Prostate gland (tissue), 2 donors: ENCODE data around the gene CDK19. TPM values are rescaled to one million over a fixed set of nuclear protein-coding genes. Genes with fewer than 3 reads are reported as not detected.

ENCODE experiments used
- DNase-seq: peaks from one replicate; pipeline ENCODE4 v3.0.0-alpha.2; 2019; ENCODE audit warnings: low spot score
- H3K27ac ChIP-seq, 2 donors: fragments of 200-600 bp; sonication (generic); 2 replicates each; pipeline ENCODE4 v1.5.1; 2017 to 2019
- H3K27me3 ChIP-seq: fragments of 200-600 bp; sonication (generic); replicated peaks from 2 replicates; pipeline ENCODE4 v1.5.1; 2019; ENCODE audit not compliant: insufficient read depth
- H3K36me3 ChIP-seq, 2 donors: fragments of 200-600 bp; sonication (generic); 1 replicate in 1 of 2; 2 replicates in 1 of 2; pipeline versions ENCODE4 v1.5.1 to v1.8.1; 2017 to 2019
- H3K4me1 ChIP-seq: fragments of 200-600 bp; sonication (generic); replicated peaks from 2 replicates; pipeline ENCODE4 v1.5.1; 2019
- H3K4me3 ChIP-seq, 2 donors: fragments of 200-600 bp; sonication (generic); 2 replicates each; pipeline ENCODE4 v1.5.1; 2017 to 2019
- H3K9me3 ChIP-seq: fragments of 200-600 bp; sonication (generic); 2 replicates; pipeline ENCODE4 v1.5.1; 2017
- CTCF ChIP-seq, 4 experiments: fragments of 200-600 bp in 2 of 4; fragments of 450-650 bp in 2 of 4; sonication (generic) in 2 of 4; IDR thresholded peaks; 1 replicate in 3 of 4; 2 replicates in 1 of 4; pipeline ENCODE4 v1.5.1; 2016 to 2019; ENCODE audit warnings: antibody characterized with exemption in 4 of 4, mild to moderate bottlenecking in 2 of 4, moderate library complexity in 2 of 4
- POLR2A ChIP-seq: fragments of 450-650 bp; IDR thresholded peaks from one replicate; pipeline ENCODE4 v1.6.1; 2016; ENCODE audit warnings: antibody characterized with exemption, mild to moderate bottlenecking
- POLR2AphosphoS5 ChIP-seq: sonication (generic); formaldehyde crosslinking; IDR thresholded peaks from one replicate; pipeline ENCODE4 v1.6.1; 2017; ENCODE audit warnings: antibody characterized with exemption
- WGBS: methylation state at CpG from one replicate; pipeline ENCODE4 v1.1.5; 2018; 5-methylcytosine and 5-hydroxymethylcytosine counted together
- intact Hi-C: fragments of 100-400 bp; cut with DNase I; formaldehyde crosslinking; loops from one replicate; pipeline ENCODE4 v1.14.2; 2022
- total RNA-seq, 2 donors: library from RNA; depleted of rRNA; stranded (reverse); fragments of >200 nt; gene quantifications; one replicate each; pipeline ENCODE4 v1.1.0, GENCODE V29; 2016

Gene CDK19
- total RNA-seq, 2 donors from 2014 or later = 41.4 to 70.2 TPM

DNA sequence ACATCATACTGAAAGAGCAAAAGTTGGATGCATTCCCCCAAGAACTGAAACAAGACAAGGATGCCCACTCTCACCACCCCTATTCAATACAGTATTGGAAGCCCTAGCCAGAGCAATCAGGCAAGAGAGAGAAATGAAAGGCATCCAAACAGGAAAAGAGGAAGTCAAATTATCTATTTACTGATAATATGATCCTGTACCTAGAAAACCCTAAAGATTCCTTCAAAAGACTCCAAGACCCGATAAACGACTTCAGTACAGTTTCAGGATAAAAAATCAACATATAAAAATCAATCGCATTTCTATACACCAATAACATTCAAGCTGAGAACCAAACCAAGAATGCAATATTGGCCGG lies 14.5 kb downstream of the CDK19 start:
- Histone ChIP-seq H3K27ac (no peak overlapping the region), H3K27me3 (no peaks in the 10 kb centered on the region), H3K4me3 (no peak overlapping the region), H3K36me3 (no peaks in the 10 kb centered on the region), H3K4me1 (no peaks in the 10 kb centered on the region), H3K9me3 (no peaks in the 10 kb centered on the region)
- no peak for DNase-seq
- TF ChIP-seq POLR2AphosphoS5 = no peak
- no peak for TF ChIP-seq CTCF (IDR thresholded peaks at IDR 0.05)
- no peak for TF ChIP-seq POLR2A
- intact Hi-C loops = no loop called here
- WGBS = 94% methylated on average over 4 of the region's 4 CpGs

DNA sequence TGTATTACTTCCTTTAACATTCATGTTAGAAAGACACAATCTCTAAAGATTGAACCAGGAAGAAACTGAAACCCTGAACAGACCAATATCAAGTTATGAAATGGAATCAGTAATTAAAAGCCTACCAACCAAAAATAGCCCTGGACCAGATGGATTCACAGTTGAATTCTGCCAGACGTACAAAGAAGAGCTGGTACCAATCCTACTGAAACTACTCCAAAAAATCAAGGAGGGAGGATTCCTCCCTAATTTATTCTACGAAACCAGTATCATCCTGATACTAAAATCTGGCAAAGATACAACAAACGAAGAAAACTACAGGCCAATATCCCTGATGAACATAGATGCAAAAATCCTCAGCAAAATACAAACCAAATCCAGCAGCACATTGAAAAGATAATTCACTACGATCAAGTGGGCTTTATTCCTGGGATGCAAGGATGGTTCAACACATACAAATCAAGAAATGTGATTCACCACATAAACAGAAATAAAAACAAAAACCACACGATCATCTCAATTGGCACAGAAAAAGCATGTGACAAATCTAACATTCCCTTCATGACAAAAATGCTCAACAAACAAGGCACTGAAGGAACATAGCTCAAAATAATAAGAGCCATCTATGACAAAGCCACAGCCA lies 15.0 kb downstream of the CDK19 start:
- H3K27me3 ChIP-seq = no peaks in the 10 kb centered on the region
- DNase-seq = no peak
- no peaks in the 10 kb centered on the region for H3K4me1 ChIP-seq
- no peaks in the 10 kb centered on the region for H3K9me3 ChIP-seq
- no peak overlapping the region for H3K4me3 ChIP-seq
- H3K27ac ChIP-seq = no peak overlapping the region
- WGBS = 94% methylated on average over 5 of the region's 5 CpGs
- H3K36me3 ChIP-seq = no peaks in the 10 kb centered on the region
- intact Hi-C loops = no loop called here
- TF ChIP-seq POLR2AphosphoS5 (no peak), POLR2A (no peak), CTCF (IDR thresholded peaks at IDR 0.05) (no peak)

DNA sequence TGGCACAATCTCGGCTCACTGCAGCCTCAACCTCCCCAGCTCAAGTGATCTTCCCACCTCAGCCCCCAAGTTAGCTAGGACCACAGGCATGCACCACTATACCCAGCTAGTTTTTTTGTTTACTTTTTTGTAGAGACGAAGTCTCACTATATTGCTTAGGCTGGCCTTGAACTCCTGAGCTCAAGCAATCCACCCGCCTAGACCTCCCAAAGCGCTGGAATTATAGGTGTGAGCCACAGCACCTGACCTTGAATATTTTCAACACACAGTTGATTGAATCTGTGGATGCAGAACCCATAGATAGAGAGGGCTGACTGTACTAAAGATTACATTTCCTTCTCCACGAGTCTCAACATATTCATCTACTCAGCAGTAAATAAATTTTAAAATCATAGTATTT lies 15.6 kb downstream of the CDK19 start:
- Histone ChIP-seq H3K36me3 (no peaks in the 10 kb centered on the region), H3K27ac (no peak overlapping the region), H3K9me3 (no peaks in the 10 kb centered on the region), H3K4me1 (no peaks in the 10 kb centered on the region), H3K4me3 (no peak overlapping the region), H3K27me3 (no peaks in the 10 kb centered on the region)
- intact Hi-C loops = no loop called here
- WGBS = 94% methylated on average over 5 of the region's 5 CpGs
- DNase-seq = no peak
- TF ChIP-seq POLR2A (no peak), POLR2AphosphoS5 (no peak), CTCF (IDR thresholded peaks at IDR 0.05) (no peak)

DNA sequence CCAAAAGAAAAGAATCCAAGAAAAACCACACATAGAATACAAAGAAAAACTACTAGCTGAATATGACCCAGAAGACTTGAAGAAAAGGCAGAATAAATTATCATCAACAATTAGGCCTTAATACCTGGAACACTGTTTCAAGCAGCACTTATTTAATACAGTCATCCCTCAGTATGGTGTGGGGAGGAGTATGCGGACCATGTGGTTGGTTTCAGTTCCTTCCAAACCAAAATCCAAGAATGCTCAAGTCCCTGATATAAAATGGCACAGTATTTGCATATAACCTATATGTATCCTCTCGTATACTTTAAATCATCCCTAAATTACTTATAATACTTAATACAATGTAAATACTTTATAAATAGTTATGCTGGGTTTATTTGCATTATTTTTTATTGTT lies 16.1 kb downstream of the CDK19 start:
- no peaks in the 10 kb centered on the region for H3K9me3 ChIP-seq
- intact Hi-C loops = no loop called here
- H3K4me3 ChIP-seq = no peak overlapping the region
- H3K36me3 ChIP-seq = no peaks in the 10 kb centered on the region
- no peak for DNase-seq
- no peak overlapping the region for H3K27ac ChIP-seq
- no peak for TF ChIP-seq POLR2A
- no peak for TF ChIP-seq POLR2AphosphoS5
- no peak for TF ChIP-seq CTCF (IDR thresholded peaks at IDR 0.05)
- 92% methylated on average over 2 of the region's 2 CpGs for WGBS
- H3K4me1 ChIP-seq = no peaks in the 10 kb centered on the region
- H3K27me3 ChIP-seq = no peaks in the 10 kb centered on the region

- intact Hi-C loops = no loop called here
- no peaks in the 10 kb centered on the region for H3K4me1 ChIP-seq
- no peaks in the 10 kb centered on the region for H3K27me3 ChIP-seq
- no peak for TF ChIP-seq CTCF (IDR thresholded peaks at IDR 0.05)
- no peak overlapping the region for H3K4me3 ChIP-seq
- WGBS = 97% methylated on average over 1 of the region's 1 CpG
- DNase-seq = no peak
- H3K9me3 ChIP-seq = no peaks in the 10 kb centered on the region
- H3K27ac ChIP-seq = no peak overlapping the region
- H3K36me3 ChIP-seq = no peaks in the 10 kb centered on the region
These were observed 20.0 kb downstream of the CDK19 start for GRCh38 chr6:110795271-110795670.
